LHCN-M2 (cell line): ENCODE results near the gene KIF26A. TPM values are rescaled to one million over a fixed set of nuclear protein-coding genes. Genes with fewer than 3 reads are reported as not detected.

Source experiments
- DNase-seq: peaks from one replicate; pipeline ENCODE4 v3.0.0-alpha.2; 2012; ENCODE audit warnings: low read depth
- total RNA-seq: library from RNA; depleted of rRNA; stranded (reverse); fragments of >200 nt; gene quantifications from 2 replicates; pipeline ENCODE4 v1.2.3, GENCODE V29; 2014

KIF26A gene
- total RNA-seq, 1 experiment from 2014 or later, result not detected

DNA sequence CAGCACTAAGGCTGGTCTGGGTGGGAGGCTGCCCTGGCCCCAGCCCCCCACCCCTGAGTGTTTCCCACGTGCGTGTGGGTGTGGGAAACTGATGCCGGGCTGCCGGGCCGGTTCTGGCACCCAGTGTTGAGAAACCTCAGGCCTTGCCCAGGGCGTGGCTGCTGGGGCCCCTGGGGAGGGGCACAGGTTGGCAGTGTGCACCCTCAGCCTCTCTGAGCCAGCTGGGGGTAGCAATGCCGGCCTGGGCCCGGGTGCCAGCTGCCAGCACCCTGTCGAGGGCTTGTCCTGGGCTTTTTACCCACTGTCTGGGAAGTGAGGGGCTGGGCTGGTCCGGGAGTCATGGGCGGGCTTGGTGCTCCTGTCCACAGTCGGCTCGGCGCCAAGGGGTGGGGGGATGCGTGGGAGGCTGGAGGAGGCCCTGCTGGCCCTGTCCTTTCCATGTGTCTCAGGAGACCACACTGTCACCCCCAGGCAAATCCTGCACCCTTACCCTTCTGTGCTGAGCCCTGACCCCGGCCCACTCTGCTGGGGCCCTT is 37.2 kb upstream of the KIF26A start:
- DNase-seq, result no peak

DNA sequence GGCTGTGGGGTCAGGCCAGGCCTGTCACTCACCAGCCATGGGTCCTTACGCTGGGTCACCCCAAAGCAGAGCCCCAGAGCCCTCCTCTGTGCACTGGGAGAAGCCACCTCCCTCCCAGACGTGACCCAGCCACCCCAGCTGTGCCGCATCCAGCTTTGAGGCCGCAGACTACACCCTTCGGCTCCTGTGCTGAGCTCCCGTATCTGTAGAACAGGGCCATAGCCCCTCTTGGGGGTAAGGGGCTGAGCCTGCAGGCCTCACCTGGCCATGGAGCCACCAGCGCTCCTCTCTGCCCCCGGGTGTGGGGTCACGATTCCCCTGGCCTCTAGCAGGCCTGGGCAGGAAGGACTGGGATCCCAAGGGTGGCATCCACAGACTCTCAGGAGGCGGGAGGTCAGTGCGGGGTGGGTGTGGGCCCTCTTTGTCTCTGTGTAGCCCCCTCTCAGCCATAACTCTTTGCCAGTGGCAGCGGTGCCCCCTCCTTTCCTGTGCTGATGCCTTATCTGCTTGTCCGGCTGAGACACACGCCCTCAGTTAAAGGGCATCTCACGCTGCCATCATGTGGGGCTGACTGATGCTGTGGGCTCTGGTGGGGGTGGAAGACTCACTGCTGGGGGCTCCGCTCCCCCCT is 36.6 kb upstream of the KIF26A start:
- DNase-seq, result no peak

DNA sequence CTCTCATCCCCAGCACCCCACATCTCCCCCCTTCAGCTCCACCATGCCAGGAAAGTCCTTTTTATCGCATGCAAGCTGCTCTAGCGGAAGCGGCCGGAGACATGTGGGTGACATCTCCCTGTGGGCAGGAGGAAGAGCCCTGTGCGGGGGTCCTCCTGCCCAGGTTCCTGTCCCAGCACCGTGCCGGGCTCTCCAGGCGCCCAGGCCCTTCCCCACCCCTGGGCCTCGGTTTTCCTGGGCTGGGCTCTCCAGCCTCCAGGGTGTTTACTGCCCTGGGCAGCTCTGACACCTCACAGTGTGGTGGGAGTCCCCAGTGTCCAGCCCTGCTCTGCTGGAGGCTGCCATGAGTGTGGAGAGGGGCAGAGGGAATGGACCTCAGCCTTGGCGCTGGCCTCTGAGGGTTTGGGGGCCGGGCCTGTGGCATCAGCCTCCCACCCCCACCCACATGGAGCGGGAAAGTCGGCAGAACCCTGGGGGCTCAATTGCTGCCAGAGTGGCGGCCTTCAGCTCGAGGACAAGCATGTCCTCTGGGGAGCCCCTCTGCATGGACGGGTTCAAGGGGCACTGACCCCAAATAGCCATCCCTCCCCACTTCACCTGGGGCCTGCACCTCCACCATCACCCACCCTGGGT is 36.0 kb upstream of the KIF26A start:
- no peak for DNase-seq

DNA sequence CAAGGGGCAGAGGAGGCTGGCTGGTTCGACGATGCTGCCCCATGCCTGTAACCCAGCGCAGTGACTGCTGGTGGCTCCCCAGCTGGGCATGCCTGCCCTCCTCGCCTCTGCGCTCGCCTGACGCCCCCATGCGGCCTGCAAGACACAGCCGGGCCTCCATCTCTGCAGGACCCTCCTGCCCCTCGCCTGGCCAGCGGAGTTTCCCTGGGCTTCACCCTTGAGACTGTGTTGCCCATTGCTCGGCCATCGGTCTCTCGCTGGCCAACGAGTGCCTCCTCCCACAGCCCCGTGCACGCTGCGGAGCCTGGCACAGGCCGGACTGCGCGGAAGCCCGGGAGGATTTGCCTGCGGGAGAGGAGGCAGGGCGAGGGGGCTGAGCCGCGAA is 35.3 kb upstream of the KIF26A start:
- DNase-seq, result no peak

DNA sequence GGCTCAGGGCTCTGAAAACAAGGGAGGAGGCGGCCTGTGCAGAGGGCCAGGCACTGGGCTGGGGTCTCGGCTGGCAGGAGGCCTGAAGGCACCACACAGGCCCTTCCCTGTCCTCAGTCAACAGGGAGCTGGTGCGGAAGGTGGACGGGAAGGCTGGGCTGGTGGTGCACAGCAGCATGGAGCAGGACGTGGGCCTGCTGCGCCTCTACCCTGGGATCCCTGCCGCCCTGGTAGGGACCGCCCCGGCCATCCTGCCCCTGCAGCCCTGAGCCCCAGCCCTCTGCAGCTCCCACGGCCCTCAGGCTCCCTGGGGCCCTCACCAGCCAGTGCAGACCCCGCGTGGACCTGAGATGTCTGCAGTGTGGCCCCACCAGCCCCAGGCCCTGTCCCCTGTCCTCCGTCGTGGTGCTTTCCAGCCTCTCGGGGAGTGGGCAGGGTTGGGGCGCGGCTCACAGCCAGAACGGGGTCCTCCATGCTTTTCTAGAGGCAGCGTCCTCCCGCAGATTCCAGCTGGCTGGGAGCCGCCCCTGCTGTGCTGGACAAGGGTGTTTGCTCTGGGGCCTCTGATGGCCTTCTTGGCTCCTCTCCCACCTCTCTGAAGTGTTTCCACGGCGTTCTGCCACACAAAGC is 34.8 kb upstream of the KIF26A start:
- no peak for DNase-seq

DNA sequence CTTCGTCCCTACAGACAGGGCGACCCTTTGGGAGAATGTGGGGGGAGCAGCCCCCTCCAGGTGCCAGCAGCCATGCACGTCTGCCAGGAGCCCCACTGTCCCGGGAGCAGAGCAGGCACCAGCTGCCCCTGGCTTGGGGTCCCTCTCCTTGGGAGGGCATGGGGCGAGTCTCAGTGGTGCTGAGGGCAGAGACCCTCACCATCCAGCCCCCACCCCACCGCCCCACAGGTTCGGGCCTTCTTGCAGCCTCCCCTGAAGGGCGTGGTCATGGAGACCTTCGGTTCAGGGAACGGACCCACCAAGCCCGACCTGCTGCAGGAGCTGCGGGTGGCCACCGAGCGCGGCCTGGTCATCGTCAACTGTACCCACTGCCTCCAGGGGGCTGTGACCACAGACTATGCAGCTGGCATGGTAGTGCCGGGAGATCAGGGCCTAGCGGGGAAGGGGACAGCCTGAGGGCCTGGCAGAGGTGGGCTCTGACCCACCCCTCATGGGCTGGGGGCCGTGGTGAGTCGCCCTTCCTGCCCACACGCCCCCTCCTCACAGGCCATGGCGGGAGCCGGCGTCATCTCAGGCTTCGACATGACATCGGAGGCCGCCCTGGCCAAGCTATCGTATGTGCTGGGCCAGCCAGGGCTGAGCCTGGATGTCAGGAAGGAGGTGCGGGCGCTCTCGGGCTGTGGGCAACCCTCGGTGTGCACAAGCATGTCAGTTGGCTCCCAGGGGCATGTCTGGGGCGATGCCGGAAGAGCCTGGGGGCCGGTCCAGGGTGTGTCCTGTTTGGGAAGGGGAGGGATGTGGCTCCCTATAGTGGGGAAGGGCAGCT is 34.1 kb upstream of the KIF26A start:
- no peak for DNase-seq

DNA sequence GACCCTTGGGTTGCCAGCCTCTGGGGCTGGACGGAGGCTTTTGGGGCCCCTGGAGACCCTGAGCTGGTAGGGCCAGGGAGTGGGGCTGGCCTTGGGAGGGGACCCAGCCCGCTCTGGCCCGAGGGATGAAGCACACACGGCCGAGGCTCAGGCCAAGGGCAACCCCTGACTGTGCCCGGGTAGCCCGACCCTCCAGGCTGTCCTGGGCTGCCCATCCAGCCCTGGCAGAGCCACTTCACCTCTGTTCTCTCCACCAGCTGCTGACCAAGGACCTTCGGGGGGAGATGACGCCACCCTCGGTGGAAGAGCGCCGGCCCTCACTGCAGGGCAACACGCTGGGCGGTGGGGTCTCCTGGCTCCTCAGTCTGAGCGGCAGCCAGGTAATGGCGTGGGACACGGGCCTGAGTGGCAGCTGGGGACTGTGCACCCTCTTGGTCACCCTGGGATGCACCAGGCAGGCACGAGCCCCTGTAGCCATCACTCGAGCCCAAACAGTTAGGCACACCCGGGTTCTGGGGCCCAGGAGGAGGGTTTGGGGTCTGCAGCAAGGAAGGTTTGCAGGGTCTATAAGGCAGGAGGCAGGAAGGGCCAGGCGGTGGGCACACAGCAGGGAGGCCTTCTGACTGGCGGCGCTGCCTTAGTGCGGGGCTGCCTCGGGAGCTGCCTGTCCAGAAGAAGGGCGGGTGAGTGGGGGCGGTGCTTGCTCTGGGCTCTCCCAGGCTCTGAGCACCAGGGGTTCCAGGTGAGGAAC is 33.1 kb upstream of the KIF26A start:
- DNase-seq, result no peak

DNA sequence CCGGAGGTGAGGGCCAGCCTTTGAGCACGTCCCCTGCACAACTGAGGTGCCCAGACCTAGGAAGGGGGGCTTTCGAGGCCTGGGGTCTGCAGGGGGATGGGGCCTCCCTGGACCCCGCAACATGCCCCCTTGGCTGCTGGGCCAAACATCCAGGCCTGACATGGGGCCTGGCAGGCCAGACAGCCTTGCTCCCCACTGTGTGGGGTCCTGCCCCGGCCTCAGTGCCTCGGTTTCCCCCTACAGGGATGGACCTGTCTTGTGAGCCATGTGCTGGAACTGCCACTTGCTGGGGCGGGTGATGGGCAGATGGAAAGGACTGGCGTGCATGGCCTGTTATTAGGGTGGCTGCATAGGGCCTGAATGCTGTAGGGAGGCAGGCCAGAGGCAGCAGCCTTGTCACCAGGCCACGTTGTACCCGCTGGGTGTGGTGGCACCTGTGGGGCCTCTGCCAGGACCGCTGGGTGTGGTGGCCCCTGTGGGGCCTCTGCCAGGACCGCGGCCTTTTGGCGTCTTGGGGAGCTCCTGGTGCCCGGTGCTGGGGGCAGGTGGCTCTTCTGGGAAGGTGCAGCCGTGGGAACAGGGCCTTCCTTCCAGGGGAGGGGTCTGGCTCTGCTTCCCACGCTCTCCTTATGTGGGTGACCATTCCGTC is 32.4 kb upstream of the KIF26A start:
- no peak for DNase-seq

DNA sequence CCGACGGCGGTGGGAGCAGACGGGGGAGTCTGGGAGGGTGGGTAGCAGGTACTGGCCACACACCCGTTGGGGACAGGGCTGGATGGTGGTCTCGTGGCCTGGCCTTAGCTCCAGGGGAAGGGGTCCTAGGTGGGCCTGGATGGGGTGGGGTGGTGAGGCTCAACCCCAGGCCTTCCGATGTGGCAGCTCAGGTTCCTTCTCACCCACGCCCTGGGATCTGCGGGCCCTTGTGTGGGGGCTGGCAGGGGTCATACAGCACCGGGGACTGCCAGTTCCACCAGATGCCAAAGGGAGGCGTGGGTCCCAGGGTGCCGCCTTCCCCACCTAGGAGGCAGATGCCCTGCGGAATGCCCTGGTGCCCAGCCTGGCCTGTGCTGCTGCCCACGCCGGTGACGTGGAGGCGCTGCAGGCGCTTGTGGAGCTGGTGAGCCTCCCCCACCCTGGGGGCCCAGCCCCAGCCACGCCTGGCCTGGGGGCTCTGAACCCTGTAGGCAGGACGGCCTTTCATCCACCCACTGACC is 31.9 kb upstream of the KIF26A start:
- no peak for DNase-seq

DNA sequence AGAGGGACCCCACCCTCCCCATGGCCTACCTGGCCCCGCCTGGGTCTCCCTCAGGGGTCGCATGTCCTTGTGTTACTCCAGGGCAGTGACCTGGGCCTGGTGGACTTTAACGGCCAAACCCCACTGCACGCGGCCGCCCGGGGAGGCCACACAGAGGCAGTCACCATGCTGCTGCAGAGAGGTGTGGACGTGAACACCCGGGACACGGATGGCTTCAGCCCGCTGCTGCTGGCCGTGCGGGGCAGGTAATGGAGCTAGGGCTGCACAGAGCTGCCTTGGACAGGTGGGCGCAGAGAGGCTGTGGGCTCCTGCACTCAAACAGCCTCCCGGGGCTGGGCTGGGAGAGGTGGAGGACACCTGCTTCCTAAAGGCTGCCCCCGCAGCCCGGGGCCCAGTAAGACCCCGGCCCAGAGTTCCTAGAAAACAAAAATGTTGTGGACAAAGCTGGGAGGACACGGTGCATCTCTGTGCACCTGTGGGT is 31.2 kb upstream of the KIF26A start:
- DNase-seq, result no peak

DNA sequence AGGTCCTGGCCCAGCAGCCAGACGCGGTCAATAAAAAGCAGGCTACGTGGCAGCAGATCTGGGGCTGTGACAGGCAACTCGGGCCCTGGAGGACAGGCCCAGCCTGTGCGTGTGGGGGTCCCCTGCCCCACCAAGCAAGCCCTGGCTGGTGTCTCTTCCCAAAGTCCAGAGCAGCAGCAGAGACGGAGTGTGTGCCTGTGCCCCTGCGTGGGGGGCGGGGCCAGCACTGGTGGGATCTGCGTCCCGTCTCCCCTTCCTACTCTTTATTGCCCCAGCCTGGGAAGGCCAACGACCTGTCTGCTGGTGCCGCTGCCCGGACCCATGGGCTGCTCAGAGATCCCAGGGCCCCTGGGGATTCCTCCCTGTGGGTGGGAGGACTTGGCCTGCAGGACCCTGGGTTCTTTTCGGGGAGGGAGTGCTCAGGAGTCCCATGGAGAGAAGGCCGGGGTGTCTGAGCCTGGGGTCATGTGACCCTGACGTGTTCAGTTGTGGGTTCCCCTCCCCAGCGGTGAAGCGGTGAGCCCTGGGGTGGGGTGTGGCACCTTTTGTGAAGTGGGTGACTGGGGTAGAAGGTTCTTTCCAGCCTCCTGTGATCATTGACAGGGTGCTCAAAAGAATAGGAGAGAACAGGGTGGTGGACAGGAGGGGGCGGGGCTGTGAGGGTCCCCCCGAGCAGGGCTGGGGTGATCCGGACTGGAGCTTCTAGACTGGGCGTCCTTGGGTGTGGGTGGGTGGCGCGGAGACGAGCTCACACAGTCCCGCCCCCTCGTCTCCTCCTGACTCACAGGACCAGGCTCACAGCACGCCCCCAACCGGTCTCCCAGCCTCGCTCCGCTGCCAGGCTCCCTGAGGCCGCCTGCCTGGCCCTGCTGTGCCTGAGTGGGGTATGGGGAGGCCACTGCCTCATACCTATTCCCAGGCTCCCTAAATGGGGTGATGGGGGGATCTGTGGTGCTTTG is 30.5 kb upstream of the KIF26A start:
- DNase-seq, result no peak

DNA sequence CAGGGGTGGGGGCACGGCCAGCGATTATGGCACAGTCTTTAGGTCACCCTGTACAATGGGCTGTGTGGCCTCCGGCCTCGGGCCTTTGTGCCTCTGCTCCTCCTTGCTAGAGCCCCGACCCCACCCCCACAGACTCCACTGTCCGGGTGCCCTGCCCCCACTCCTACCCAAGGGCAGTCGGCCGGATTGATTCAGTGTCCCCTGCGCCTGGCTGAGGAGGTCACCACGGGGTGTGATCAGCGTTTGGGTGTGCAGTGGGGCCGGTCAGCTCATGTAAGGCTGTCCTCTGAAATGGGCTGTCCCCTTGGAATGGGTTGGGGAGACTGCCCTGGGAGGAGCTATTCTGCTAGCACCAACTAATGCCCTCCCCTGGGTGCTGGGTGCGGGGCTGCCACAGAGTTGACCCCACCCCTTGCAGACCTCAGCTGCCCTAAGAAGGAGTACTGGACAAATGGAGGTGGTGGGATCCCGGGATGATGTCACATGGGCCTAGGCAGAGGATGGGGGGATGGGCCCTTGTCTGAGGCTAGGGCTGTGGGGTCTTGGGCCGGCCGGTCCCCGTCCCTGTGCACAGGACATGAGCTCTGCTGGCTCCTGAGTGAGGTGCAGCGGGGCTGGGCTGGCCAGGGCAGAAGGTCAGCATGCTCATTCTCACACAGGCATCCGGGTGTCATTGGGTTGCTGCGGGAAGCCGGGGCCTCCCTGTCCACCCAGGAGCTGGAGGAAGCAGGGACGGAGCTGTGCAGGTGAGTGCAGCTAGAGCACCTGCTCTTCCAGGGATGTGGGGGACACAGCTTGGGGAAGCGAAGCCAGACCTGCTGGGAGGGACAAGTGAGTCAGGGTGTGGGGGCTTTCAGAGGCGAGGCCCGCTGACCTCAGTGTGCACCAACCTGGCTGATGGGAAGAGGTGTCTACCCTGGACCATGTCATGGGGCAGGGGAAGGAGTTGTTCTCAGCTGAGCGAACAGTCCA is 29.5 kb upstream of the KIF26A start:
- DNase-seq, result no peak

DNA sequence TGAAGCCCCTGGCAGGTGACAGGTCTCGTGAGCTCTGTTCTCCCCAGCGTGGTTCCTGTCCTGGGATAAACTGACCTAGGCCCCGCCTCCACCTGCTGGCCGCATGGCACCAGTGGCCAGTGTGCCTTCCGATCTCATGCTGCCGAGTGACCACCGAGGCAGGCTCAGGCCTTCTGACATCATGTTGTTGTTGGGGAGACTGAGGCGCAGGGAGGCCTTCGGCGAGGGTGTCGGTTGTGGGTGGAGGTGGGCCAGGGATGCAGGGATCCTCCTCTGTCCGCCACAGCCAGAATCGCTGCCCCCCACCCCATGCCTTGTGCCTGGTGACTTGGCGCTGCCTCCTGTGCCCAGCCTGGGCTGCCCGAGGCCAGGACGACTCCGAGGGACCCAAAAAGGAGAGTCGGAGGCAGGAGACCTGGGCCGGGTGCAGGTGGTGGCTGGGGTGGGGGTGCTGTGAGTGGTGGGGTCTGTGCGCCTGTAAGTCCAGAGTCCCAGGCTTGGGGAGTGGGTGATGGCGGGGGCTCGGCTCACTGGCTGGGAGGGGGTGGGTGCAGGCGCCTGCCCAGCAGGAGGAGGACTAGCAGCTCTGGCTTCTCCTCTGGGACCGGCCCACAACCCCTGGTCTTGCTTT is 28.5 kb upstream of the KIF26A start:
- no peak for DNase-seq

DNA sequence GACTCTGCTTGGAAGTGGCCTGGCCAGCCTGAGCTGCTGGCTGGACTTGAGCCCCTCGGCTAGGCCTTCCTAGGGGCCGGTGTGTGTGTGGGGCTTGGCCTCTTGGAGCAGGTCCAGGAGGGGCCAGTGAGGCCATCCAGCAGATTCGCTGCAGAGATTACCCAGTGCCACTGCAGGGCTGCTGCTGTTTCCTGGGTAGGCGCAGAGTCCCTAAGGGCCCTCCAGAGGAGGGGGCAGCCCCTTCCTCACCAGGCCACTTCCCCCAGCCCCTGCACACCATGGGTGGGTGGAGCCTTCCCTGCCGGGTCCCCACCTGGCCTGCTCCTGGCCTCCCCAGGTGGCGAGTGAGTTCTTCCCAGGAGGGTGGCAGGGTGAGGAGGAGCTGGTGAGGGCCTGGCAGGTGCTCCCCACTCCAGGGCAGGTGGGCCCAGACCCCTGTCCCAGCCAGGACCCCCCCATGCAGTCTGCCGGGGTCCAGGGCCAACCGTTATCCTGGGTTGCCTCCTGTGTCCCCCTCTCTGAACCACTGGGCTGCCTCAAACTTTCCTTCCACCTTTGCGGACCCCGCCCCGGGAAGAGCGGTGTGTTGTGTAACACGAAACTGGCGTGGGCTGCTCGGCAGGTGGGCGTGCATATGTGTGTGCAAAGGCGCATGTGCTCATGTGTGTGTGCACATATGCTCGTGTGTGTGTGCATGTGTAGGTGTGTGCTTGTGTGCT is 27.7 kb upstream of the KIF26A start:
- DNase-seq, result no peak

DNA sequence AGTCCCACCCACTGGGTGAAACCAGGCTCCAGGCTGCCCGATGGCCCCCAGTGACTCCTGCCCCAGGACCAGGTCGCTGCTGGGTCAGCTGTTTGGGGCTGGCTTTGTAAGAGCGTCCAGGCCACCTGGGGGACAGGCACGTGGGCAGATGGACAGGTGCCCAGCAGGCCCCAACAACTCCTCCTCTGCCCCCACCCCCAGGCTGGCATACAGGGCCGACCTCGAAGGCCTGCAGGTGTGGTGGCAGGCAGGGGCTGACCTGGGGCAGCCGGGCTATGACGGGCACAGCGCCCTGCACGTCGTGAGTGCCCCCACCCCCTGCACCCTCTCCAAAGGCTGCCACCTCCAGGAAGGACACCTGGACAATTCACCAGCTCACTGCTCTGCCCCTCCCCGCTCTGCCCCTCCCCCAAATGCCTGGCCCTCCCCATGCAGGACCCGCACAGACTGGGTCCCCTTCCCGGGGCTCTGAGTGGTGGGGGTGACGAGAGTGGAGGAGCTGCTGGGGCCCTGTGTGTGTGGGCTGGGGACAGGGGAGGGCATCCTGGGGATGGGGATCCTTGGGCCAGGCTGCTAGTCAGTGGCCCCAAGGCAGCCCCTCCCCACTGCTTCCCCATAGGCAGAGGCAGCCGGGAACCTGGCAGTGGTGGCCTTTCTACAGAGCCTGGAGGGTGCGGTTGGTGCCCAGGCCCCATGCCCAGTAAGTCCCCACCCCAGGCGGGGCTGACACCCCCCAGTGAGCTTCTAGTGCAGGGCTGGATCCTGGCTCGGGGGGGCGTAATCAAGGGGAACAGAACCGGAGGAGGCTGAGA is 26.9 kb upstream of the KIF26A start:
- no peak for DNase-seq

DNA sequence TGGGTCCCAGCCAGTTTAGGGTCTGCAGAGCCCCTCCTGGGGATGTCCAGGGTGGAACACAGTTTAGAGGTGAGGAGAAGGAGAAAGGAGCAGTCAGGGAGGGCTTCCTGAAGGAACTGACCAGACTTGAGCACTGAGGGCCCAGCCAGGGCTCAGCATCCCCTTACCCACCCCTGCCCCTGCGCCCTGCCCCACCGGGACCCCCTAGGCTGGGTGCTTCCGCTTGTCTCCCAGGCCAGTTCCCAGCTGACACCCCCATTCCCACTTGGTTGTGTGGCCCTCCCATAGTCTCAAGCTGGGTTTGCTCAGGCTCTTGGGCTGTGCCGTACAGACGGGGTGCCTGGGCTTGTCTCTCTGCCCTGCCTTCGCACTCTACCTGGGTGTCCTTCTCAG is 26.3 kb upstream of the KIF26A start:
- DNase-seq, result no peak
